Measurements from ENCODE around the gene CD274.

DNA sequence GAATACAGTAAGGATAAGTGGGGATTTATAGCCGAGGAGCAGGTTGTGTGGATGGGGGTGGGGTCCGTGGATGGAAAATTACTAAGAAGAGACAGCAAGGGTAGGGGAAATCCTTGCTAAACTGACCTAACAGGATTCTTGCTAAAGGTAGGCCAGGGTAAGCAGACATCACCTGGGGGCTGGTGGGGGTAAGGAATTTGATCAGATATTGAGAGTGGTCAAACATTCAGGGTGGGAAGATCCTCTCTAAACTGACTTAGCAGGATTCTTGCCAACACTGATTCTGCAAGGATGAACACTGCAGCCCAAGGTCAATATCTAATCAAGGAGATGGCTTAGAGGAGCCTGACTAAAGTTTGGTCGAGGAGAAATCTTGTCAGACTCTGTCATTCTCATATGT is 9.9 kb upstream of the CD274 start:
- TF ChIP-seq, protein P1, sequence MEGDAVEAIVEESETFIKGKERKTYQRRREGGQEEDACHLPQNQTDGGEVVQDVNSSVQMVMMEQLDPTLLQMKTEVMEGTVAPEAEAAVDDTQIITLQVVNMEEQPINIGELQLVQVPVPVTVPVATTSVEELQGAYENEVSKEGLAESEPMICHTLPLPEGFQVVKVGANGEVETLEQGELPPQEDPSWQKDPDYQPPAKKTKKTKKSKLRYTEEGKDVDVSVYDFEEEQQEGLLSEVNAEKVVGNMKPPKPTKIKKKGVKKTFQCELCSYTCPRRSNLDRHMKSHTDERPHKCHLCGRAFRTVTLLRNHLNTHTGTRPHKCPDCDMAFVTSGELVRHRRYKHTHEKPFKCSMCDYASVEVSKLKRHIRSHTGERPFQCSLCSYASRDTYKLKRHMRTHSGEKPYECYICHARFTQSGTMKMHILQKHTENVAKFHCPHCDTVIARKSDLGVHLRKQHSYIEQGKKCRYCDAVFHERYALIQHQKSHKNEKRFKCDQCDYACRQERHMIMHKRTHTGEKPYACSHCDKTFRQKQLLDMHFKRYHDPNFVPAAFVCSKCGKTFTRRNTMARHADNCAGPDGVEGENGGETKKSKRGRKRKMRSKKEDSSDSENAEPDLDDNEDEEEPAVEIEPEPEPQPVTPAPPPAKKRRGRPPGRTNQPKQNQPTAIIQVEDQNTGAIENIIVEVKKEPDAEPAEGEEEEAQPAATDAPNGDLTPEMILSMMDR (IDR thresholded peaks at IDR 0.05; ENCODE audit: low read length): no peak
- TF ChIP-seq EZH2 (optimal IDR thresholded peaks at IDR 0.05; ENCODE audit: low read depth, low read length) (no peak), EZH2phosphoT487 (IDR thresholded peaks at IDR 0.05; ENCODE audit: low read length) (no peak)

Measured in MM.1S (cell line).